ENCODE data around the gene VSTM5. TPM values are rescaled to one million over a fixed set of nuclear protein-coding genes. Genes with fewer than 3 reads are reported as not detected.

Gene VSTM5
- total RNA-seq, 1 experiment from 2014 or later, result not detected

- no peak overlapping the region for H2AK5ac ChIP-seq (ENCODE audit: insufficient read length, low read length)
- no peaks in the 10 kb centered on the region for H4K20me1 ChIP-seq (ENCODE audit: control insufficient read depth, insufficient read depth, insufficient read length)
- no peak overlapping the region for H2AFZ ChIP-seq (ENCODE audit: low read length)
- no peak overlapping the region for H4K91ac ChIP-seq (ENCODE audit: insufficient read length, low read depth, low read length)
- no peak overlapping the region for H4K8ac ChIP-seq (replicated peaks; ENCODE audit: insufficient read length, low read depth, low read length)
- Mint-ChIP-seq H3K9me3 (peaks cover 0 to under 1% of the 10 kb centered on the region in 2 experiments; a peak in 1 of 5 replicates), H3K27ac (peak overlapping the region; percentile 98 to 99 (median 99)), H3K4me3 (peak overlapping the region; percentile 91 to 98), H3K27me3 (ENCODE audit: low read depth) (no peaks in the 10 kb centered on the region), H3K36me3 (ENCODE audit: insufficient read depth in 1 of 3, low read depth in 3 of 3) (peaks cover 22 to 41% (median 38%) of the 10 kb centered on the region in 3 experiments), H3K4me1 (peaks cover 16 to 29% of the 10 kb centered on the region in 2 experiments)
- no peaks in the 10 kb centered on the region for H3K9me3 ChIP-seq (ENCODE audit: control insufficient read depth, low read depth, low read length)
- H3K27ac ChIP-seq (ENCODE audit: insufficient read length, low read depth, low read length), result no peak overlapping the region
- no peak overlapping the region for H3K23ac ChIP-seq (ENCODE audit: insufficient read length, low read depth, low read length)
- no peak overlapping the region for H2BK12ac ChIP-seq (ENCODE audit: insufficient read length, low read depth, low read length)
- H3K79me2 ChIP-seq (ENCODE audit: insufficient read depth, low read length), result peaks cover 21% of the 10 kb centered on the region; the same call in 1 of the 2 replicates
- no peak overlapping the region for H3K14ac ChIP-seq (ENCODE audit: insufficient read depth, low read length)
- DNase-seq, result no peak
- H2BK15ac ChIP-seq (ENCODE audit: low read depth, low read length), result no peak overlapping the region
- H3K9ac ChIP-seq (ENCODE audit: extremely low read depth, insufficient read length, low read length), result peak overlapping the region; percentile 78
- no peak overlapping the region for H3T11ph ChIP-seq (ENCODE audit: low read length)
- H3K79me1 ChIP-seq (ENCODE audit: insufficient read depth, low read depth, low read length, poor library complexity, severe bottlenecking), result no peaks in the 10 kb centered on the region
- H2BK5ac ChIP-seq (ENCODE audit: insufficient read length, low read length), result no peak overlapping the region
- TF ChIP-seq, protein P1, sequence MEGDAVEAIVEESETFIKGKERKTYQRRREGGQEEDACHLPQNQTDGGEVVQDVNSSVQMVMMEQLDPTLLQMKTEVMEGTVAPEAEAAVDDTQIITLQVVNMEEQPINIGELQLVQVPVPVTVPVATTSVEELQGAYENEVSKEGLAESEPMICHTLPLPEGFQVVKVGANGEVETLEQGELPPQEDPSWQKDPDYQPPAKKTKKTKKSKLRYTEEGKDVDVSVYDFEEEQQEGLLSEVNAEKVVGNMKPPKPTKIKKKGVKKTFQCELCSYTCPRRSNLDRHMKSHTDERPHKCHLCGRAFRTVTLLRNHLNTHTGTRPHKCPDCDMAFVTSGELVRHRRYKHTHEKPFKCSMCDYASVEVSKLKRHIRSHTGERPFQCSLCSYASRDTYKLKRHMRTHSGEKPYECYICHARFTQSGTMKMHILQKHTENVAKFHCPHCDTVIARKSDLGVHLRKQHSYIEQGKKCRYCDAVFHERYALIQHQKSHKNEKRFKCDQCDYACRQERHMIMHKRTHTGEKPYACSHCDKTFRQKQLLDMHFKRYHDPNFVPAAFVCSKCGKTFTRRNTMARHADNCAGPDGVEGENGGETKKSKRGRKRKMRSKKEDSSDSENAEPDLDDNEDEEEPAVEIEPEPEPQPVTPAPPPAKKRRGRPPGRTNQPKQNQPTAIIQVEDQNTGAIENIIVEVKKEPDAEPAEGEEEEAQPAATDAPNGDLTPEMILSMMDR (conservative IDR thresholded peaks at IDR 0.05), result no peak; the same call in 2 of the 3 replicates
- no peak overlapping the region for H4K5ac ChIP-seq (ENCODE audit: insufficient read length, low read depth, low read length)
- no peak overlapping the region for H2BK20ac ChIP-seq (ENCODE audit: low read depth, low read length, poor library complexity, severe bottlenecking)
- no peaks in the 10 kb centered on the region for H3K27me3 ChIP-seq (ENCODE audit: insufficient read depth, low read length)
- H3K23me2 ChIP-seq (ENCODE audit: insufficient read length, low read depth, low read length, poor library complexity, severe bottlenecking), result peaks cover 14% of the 10 kb centered on the region
- no peak overlapping the region for H2BK120ac ChIP-seq (ENCODE audit: low read depth, low read length, poor library complexity, severe bottlenecking)
- H3K56ac ChIP-seq (ENCODE audit: insufficient read length, low read depth, low read length), result no peak overlapping the region
- H3K18ac ChIP-seq (ENCODE audit: insufficient read length, low read depth, low read length), result peak overlapping the region; percentile 79
- no CpG with 5 or more reads among the region's 10 CpGs for WGBS (ENCODE audit: extremely low coverage, insufficient read length, low lambda C conversion rate)
- no peak overlapping the region for H3K4ac ChIP-seq (ENCODE audit: low read depth, low read length)
- no peaks in the 10 kb centered on the region for H3K4me1 ChIP-seq (ENCODE audit: insufficient read depth, low read length)
- peak overlapping the region; percentile 94 for H3K4me2 ChIP-seq (ENCODE audit: insufficient read depth, insufficient read length, low read length)
Observed at GRCh38 chr11:93783765-93784144, 66.7 kb downstream of the VSTM5 start.
